BJ (cell line): Measurements from ENCODE around the gene MYH15. TPM values are rescaled to one million over a fixed set of nuclear protein-coding genes. Genes with fewer than 3 reads are reported as not detected.

Experiments used
- CTCF ChIA-PET: fragments of 350-600 bp; formaldehyde crosslinking; extraction: SDS; loops from one replicate; lab custom pipeline; 2021; ENCODE audit warnings: antibody characterized with exemption, inconsistent platforms; lab: Yijun Ruan, JAX
- POLR2A ChIA-PET: fragments of 300-600 bp; sonication (Branson Sonifier 250); formaldehyde crosslinking; extraction: SDS; loops from one replicate; lab custom pipeline; 2021; ENCODE audit warnings: antibody characterized with exemption; lab: Charles Lee
- DNase-seq: peaks from one replicate; pipeline ENCODE4 v3.0.0-alpha.2; 2011; ENCODE audit warnings: low read depth
- H3K27me3 ChIP-seq: 2 replicates; pipeline ENCODE4 v1.6.0; 2011; ENCODE audit warnings: low read length; ENCODE audit not compliant: control insufficient read depth, insufficient read depth
- H3K36me3 ChIP-seq: 2 replicates; pipeline ENCODE4 v1.5.1; 2011; ENCODE audit warnings: low read length; ENCODE audit not compliant: control insufficient read depth, insufficient read depth
- H3K4me3 ChIP-seq: 2 replicates; pipeline ENCODE4 v1.5.1; 2011; ENCODE audit warnings: low read depth, mild to moderate bottlenecking, control low read depth, low read length
- CTCF ChIP-seq: IDR thresholded peaks from 2 replicates; pipeline ENCODE4 v1.5.1; 2011; ENCODE audit warnings: low read depth, mild to moderate bottlenecking, control low read depth, inconsistent platforms, low read length, moderate library complexity; ENCODE audit not compliant: insufficient read depth
- polyA plus RNA-seq: library from polyadenylated mRNA; depleted of rRNA; stranded (reverse); fragments of >200 nt; gene quantifications from 2 replicates; pipeline ENCODE4 v1.2.3, GENCODE V29; 2011

MYH15 gene
- polyA plus RNA-seq, 1 experiment, result 0.02 TPM

GRCh38 chr3:108485146-108485545 lies 25.2 kb downstream of the MYH15 start:
- Histone ChIP-seq H3K27me3 (no peaks in the 10 kb centered on the region), H3K4me3 (no peak overlapping the region), H3K36me3 (no peaks in the 10 kb centered on the region)
- no peak for DNase-seq
- no peak for TF ChIP-seq CTCF
- CTCF ChIA-PET, result interaction anchor here (1.1 kb wide), 1 partner anchor 9 kb away, joined by 4 read pairs; no protein-coding TSS in a partner anchor
- POLR2A ChIA-PET, result no interaction called here

- ChIA-PET POLR2A (no interaction called here), CTCF (interaction anchor here (0.6 to 2.6 kb wide), 5 partner anchors 65 to 541 kb away, joined by 3 to 18 read pairs (median 5); no protein-coding TSS in a partner anchor)
- DNase-seq, result no peak
- Histone ChIP-seq H3K27me3 (no peaks in the 10 kb centered on the region), H3K36me3 (no peaks in the 10 kb centered on the region), H3K4me3 (no peak overlapping the region)
- no peak for TF ChIP-seq CTCF
These were observed 31.2 kb downstream of the MYH15 start for GRCh38 chr3:108479224-108479623.

GRCh38 chr3:108477511-108478147 lies 32.8 kb downstream of the MYH15 start:
- no peak overlapping the region for H3K4me3 ChIP-seq
- TF ChIP-seq CTCF, result peak; percentile 71
- ChIA-PET POLR2A (no interaction called here), CTCF (interaction anchor here (0.5 to 2.6 kb wide), 22 partner anchors 9 to 1242 kb away, joined by 3 to 18 read pairs (median 4); no protein-coding TSS in a partner anchor)
- no peak for DNase-seq
- no peaks in the 10 kb centered on the region for H3K27me3 ChIP-seq
- no peaks in the 10 kb centered on the region for H3K36me3 ChIP-seq

GRCh38 chr3:108475220-108475782 lies 35.1 kb downstream of the MYH15 start:
- no peak overlapping the region for H3K4me3 ChIP-seq
- no peaks in the 10 kb centered on the region for H3K27me3 ChIP-seq
- no peak for DNase-seq
- ChIA-PET POLR2A (interaction anchor here (0.5 kb wide), 1 partner anchor 27 kb away, joined by 3 read pairs; no protein-coding TSS in a partner anchor), CTCF (interaction anchor here (1.2 to 1.6 kb wide), 2 partner anchors 14 to 440 kb away, joined by 3 to 4 read pairs; no protein-coding TSS in a partner anchor)
- no peaks in the 10 kb centered on the region for H3K36me3 ChIP-seq
- TF ChIP-seq CTCF, result no peak

GRCh38 chr3:108474581-108474980 lies 35.8 kb downstream of the MYH15 start:
- H3K36me3 ChIP-seq, result no peaks in the 10 kb centered on the region
- POLR2A ChIA-PET, result interaction anchor here (0.5 kb wide), 1 partner anchor 26 kb away, joined by 3 read pairs; no protein-coding TSS in a partner anchor
- DNase-seq, result no peak
- TF ChIP-seq CTCF, result no peak
- CTCF ChIA-PET, result interaction anchor here (0.6 to 1.6 kb wide), 4 partner anchors 13 to 1239 kb away, joined by 3 to 4 read pairs (median 4); no protein-coding TSS in a partner anchor
- no peak overlapping the region for H3K4me3 ChIP-seq
- no peaks in the 10 kb centered on the region for H3K27me3 ChIP-seq
